Measurements from ENCODE around the gene ZNF70.

Gene ZNF70

DNA sequence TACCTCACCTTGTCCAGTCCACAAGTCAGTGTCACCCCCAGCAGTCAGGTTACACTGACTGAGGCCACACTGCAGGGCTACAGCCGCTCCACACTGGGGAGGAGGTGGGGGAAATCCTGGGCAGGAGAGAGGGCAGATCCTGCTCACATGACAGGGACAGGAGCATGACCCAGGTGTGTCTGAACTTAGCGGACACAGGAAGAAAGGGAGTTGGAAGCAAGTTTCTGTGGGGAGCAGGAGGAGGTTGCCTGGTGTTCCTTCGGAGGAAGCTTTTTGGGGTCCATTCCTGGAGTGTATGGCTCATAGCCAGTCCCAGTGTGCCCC, 27.6 kb upstream of the ZNF70 start:
- DNase-seq: no peak

DNA sequence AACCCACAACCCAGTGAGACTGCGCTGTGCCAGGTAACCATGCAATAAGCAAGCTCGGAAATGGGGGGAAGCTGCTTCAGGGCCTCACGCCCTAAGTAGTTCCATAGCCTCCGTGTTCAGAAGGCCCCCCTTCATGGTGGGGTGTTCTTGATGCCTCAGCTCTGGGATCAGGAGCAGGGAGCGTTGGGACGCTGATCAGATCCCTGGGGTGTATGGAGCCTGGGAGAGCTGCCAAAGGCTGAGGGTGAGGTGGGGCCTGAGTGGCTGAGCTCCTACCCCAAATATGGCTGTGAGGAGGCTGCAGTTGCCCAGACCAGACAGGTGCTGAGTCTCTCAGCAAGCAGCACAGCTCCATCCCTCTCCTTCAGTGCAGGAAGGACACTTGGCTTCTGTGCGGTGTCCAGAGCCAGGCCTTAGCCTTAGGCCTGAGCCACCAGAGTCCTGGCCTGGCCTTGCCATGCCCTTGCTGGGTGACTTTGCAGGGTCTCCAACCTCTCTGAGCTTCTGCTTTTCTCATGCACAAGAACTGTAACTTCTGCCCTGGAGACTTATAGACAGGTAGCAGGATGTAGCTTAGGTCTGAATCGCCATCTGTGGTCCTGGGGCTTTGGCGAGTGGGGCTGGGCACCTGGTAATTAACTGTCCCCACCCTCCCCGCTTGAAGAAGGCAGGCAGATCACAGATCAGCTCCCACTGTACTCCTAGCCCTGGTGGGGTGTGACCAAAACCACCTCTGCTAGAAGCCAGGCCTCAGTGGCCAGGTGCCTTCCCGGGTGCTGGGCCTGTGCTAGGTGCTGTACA, 27.1 kb upstream of the ZNF70 start:
- no peak for DNase-seq

DNA sequence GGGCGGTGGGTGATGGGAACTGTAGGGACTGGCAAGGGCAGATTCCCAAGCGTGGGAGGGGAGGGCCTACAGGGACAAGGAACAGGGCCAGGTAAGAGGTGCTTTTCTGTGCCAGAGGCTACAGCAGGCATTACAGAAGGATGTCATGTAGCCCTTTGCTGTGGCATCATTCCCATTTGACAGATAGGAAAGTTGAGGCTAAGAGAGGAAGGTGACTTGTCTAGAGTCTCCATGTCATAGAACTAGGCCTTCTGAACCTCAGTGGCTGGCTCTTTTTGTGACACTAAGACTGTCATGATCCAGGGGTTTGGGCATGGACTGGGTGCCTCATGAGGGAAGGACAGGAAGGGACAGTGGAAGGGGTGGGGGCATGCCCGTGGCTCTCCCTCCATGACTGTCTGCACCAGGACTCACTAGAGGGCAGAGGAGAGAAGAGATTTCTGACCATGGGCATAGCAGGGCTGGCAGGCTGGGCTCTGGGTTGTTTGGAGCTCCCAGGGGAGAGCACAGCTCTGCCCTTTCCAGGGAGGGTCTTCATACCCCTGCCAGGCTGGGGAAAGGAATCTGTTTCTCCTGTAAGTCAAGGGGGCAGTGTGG, 25.0 kb upstream of the ZNF70 start:
- no peak for DNase-seq

DNA sequence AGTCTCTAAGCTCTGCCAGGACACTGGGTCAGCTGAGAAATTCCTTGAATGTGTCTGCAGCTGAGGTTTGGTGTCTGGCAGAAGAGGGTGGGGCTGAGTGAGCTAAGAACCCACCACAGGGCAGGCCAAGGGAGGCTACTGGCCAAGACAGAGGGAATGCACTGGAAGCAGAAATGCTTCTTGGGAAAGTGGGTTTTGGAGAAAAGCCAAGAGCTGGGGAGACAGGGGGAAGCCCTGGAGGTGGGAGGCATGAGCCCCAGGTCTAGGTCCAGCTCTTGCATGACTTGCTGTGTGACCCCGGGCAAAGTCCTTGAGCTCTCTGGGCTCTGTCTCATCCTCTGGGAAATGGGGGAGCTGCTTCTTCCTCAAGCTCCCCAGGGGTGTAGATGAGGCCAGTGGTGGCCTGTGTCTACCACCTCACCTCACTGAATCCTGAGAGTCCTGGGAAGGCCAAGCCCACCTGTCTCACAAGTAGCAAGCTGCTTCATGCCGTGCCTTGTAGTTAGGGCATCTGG, 24.1 kb upstream of the ZNF70 start:
- no peak for DNase-seq

DNA sequence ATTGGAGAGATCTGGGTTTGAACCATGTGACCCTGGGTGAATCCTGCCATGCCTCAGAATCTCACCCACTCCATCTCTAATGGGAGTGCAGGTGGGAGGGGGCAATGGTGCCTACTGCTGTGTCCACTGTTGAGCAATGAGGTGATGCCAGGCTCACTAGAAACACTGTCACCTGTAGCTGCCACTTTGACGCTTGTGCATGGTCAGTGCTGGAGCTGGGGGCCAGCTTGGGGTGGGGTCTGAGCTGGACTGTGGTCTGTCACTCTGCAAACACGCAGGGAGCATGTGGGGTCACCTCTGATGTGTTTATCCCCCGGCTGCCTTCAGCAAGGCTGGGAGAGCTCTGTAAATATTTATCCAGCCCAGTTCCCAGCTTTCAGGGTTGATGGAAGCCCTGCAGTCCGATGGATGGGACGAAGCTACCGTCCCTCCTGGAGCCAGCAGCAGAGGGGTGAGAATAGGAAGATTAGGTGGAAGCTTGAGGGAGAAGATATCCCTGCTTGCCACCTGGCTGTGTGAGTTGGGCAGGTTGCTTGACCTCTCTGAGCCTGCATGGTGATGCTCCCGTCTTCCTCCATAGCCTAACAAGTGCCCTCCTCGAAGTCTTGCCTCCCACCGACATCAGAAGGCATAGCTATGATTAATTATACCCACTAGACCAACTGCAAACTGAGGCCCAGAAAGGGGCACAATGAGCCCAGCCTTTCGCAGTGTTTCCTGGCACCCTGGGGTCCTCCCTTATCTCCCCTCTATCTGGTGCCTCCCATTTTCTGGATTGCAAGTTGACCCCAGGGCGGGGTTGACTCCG, 23.4 kb upstream of the ZNF70 start:
- no peak for DNase-seq

DNA sequence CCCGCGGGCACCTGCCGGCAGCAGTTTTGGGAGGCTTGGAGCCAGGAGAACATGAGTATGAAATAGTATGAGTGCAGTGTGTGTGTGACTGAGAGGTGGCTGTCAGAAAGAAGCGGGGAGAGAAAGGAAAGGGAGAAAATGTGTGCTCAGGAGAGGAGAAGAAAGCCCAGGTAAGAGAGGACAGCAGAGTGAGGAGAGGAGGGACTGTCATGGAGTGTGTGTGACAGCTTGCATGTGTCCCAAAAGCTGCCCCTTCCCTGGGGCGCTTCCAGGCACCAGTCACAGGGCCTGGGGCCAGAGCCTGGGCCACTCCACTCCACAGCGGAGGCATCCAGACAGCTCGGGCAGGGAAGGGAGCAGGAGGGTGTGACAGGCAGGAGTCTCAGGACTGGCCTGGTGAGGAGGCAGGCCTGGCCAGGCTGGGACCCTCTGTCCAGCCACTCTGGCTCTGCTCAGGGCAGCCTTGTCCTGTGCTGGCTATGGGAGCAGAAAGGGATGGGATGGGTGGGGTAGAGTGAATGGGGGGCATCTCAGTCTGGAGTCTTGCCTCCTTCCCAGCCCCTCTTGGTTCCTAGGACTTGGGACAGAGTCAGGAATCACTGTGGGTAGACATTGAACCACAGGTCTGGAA, 22.7 kb upstream of the ZNF70 start:
- no peak for DNase-seq

DNA sequence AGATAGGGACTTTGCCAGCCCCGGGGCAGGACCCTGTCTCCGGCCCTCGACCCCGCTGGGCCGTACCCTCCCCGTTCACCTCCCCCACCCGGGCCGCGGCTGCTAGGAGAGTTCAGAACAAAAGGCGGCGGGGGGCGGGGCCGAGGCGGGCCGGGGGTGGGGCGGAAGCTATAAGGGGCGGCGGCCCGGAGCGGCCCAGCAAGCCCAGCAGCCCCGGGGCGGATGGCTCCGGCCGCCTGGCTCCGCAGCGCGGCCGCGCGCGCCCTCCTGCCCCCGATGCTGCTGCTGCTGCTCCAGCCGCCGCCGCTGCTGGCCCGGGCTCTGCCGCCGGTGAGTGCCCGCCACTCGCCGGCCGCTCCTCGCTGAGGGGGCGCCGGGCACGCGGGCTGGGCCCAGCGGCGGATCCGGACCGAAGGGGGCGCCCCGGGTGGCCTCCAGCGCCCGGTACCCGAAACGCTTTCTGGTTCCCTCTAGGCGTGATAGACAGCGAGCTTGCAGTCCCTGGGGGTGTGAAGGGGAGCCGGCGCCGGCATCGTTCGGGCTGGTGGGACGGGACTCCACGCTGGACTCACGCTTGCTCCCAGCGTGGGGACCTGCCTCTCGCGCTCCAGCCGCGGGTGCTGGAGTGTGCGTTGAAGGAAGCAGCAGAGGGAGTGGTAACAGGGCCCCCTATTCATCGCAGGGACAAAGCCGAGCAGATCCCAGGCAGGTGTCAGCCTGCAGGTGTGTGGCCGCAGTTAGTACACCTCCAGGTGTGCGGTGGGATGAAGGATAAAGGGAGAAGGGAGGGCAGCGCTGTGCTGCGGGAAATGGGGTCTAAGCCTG, 21.9 kb upstream of the ZNF70 start, which contains the start of gene MMP11:
MMP11 (plus strand) TSS at position 201 of the 825 bp plus-strand sequence; CDS start at position 223, 22 bp downstream.
- DNase-seq: peak; percentile 45

DNA sequence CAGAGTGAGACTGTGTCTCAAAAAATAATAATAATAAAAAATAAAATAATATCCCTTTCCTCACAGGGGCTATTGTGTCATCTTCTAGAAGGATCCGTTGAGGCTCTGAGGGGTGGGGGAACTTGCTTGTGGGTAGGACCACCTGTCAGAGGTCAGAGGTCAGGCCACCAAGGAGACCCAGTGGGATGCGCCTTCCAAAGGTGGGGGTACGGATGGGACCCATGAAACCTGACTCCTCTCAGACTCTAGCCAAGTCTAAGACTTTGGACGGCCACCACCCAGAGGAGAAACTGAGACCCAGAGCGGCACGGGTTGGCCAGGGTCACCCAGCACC, 21.4 kb upstream of the ZNF70 start:
- no peak for DNase-seq

DNA sequence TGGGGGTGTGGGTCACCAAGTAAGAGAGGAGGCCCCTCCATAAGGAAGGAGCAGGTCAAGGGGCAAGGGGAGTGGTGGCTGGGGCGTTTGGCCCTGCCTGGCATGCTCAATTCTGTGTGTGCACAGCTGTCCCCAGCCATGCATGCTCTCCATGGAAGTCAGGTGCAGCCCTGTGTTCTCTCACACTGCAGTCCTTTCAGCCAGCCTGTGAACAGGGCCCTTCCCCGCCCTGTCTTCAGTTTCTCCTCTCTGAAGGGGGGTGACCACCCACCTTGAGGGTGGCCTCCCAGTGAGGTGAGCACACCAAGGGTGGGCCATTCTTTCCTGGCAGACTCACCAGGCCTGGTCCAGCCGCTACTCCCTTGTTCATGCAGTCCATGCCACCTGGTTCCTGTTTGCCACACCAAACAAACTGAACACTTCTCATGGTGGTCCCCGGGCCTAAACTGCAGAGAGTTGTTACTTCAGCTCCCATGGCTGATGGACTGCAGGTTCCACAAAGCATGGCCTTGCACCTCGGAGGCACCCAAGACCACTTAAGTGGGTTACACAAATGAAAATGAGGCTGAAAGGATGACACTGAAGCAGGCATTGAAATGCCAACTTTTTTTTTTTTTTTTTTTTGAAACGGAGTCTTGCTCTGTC, 18.5 kb upstream of the ZNF70 start:
- no peak for DNase-seq

DNA sequence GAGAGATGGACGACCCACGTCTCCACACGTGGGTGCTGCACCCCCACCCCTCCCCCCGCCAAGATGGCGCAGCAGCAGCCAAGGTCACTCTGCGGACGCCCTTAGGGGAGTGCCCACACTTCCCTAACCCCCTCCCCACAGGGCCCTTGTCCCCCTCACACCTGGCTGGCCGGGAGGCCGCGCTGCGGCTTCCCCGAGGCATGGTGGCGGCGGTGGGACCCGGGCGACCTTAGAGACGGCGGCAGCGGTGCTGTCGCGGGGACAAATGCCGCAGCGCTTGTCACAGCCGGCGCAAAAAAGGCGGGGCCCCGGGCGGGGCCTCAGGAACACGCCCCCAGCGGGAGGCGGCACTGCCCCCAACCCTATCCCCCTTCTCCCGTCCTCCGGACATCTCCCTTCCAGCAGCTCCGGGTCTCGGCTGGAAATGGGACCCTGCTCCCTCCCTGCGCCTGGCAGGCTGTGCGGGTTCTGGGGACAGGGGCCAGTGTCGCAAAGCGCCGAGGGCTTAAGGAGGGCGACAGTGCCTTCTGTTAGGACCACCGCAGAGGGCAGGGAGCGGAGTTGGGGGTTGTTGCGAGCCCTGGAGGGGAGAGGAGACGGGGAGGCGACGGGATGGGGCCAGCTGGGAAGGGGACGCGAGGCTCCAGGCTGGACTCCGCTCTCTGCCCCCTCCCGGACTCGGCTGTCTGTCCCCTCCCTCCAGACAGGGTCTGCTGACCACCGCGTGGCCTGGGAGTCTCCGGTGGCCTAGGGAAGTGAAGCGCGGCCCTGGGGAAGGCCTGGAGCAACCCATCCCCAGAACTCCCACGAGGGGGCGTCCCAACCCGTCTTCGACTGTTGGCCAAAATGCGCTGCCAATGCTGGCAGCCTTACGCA, 17.0 kb upstream of the ZNF70 start, which contains the start of gene CHCHD10:
CHCHD10 (minus strand) TSS at position 300 of the 876 bp plus-strand sequence; CDS start at position 202, 98 bp downstream.
- DNase-seq: peak; percentile 93

DNA sequence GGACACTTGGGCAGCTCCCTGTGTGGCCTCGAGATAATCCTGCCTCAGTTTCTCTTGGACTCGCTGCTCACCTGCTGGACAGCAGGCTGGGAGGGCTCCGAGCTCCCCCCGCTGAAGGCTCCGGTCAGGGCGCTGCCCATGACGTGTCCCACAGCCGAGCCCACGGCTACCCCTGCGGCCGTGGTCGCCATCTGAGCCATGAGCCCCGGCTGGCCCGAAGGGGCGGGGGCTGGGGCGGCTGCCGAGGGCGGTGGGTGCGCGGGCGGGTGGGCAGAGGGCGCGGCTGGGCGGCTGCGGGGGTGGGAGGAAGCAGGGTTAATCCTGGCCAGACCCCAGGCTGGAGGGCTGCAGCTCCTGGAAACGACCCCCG, 16.4 kb upstream of the ZNF70 start:
- no peak for DNase-seq

DNA sequence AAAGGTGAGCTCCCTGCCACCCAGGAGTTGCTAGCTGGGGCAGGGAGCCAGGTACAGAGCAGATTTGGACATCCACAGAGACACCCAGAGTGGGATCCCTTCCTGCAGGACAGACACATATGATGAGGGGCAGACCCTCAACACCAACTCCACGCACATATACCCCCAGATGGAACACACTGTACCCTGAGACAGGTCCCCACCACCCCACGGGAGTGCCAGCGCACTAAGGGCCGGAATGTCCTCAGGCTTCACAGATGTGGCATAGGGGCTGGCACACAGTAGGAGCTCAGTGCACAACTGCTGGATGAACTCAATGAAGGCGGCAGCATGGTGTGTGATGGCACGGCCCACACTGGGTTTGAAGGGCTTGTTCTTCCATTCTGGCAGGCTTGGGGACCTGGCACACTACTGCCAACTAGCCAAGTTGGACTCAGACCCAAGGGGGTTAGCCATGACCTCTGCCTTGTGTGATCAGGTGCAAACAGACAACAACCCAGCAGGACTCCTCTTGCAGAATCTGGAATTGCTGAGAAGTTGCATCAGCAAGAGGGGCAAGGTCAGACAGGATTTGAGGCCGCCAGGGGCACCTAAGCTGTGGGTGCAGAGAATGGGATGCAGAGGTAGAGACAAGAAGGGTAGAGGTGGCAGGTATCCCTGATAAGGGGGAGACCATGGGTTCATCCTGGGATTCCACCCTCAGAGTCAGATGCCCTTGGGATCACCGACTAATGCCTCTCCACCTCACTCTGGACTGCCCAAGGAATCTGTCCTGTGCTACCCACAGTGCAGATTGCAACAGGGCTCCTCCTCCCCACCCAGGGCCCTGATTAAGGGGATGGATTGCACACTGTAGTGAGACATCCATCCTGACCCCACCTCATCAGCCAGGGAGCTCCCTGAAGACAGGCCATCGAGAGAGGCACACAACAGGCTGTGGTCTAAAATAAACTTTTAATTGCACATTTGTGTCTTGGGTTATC, 14.3 kb upstream of the ZNF70 start:
- no peak for DNase-seq

DNA sequence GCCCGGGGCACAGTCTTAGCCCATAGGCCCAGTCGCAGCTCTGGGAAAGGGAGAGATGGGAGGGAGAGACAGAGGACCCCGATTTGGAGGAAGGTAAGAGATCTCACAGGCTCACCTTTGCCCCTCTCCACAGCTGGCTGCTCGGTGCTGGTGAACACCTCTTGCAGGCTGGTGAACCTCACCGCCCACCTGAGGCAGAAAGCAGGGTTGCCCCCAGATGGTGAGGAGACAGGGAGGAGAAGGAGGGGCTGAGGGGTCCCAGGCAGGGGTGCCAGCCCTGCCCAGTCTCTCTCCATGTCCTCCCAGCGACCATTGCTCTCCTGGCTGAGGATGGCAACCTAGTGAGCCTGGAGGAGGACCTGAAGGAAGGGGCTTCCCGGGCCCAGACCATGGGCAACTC, 13.0 kb upstream of the ZNF70 start:
- no peak for DNase-seq

DNA sequence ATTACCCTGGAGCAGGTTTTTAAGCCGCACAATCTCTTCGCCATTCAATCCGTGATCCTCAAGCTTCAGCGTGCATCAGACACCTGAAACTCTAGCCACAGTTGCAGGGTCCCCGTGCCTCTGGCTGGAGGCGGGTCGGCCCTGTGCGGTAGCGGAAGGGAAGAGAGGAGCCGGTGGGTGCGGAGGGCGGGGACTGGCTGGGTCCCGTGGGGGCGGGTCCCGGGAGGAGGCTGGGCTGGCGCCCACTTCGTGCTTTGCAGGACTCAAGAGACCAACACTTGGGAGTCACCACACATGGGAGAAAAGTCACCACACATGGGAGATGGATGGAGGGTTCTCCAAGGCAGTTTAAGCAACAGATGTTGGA, 12.7 kb upstream of the ZNF70 start:
- DNase-seq: peak; percentile 16

DNA sequence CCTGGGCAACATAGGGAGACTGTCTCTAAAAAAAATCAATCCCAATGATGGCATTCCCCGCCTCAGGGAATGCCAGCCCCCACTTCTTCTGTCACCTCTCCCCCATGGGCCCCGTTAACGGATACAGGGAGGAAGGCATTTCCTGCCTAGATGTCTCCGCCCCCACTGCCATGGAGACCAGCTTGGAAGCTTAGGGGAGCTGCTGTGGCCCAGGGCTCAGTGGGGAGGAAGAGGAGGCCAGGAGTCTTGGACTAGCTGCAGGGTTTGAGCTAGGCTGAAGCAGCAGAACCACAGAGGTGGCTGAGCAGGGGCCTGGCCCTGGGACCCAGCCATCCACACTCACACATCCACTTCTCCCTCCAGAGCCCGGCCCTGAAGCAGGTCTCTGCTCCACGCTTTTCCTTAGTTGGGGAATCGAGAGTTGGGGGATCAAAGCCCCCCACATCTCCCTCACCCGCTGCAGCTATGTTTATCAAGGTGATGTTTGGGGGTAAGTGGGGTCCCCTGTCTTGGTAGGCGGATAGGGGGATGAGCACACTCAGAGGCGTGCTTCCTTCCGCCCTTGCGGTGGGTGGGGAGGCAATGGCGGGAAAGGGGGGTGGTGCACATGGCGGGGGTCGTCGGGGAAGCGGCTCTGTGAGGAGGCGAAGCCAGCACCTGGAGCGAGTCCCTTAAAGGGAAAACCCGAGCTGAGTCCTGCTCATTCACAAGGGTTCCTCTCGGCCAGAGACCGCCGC, 12.1 kb upstream of the ZNF70 start, which contains the start of gene C22orf15:
C22orf15 (plus strand) TSS at position 149 of the 737 bp plus-strand sequence; CDS start at position 466, 317 bp downstream.
- no peak for DNase-seq

DNA sequence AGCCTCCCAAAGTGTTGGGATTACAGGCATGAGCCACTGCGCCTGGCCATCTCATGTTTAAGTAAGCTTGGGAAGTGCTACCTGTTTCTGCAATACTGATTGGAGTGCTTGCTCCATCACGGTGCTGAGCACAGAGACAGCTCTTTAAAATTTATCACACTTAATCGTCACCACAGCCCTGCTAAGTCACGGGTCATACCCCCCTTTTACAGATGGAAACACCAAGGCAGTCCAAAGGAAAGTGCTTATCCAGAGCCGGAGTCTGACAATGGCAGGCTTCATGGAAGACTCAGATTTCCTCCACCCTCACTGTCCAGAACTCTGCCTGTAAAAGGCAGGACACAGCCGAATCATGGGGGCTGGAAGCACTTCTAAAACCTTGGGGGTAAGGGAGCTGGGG, 9.1 kb upstream of the ZNF70 start:
- no peak for DNase-seq

DNA sequence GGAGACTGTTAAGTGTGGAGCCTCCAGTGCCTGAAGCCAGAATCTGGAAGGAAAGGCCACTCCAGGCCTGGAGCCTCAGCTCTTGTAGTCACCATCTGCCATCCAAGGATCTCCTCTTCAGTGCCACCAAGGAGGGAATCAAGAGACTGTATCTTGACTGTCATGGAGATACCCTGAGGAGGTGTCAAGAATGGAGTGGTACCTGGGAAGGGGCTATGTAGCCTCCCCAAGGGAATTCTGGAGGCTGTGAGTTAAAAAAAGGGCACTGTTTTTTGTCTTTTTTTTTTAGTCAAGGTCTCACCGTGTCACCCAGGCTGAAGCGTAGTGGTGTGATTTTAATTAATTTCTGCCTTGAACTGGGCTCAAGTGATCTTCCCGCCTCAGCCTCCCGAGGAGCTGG, 8.7 kb upstream of the ZNF70 start:
- DNase-seq: no peak

DNA sequence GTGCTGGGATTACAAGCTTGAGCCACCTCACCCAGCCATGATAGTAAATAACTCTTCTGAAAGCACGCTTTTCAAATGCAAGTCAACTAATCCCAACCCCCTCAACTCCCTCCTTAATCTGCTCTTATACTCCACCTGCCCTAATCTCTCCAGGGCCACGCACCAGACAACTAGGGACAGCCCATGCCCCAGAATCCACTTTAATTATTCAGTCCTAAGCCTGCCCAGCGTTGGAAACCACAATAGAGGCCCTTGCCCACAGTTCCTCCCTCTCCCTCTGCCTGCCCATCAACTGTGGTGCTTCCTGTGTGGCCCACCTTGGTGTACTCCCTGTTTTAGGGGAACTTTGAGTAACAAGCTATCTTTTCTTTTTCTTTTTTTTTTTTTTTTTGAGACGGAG, 6.0 kb upstream of the ZNF70 start:
- no peak for DNase-seq

DNA sequence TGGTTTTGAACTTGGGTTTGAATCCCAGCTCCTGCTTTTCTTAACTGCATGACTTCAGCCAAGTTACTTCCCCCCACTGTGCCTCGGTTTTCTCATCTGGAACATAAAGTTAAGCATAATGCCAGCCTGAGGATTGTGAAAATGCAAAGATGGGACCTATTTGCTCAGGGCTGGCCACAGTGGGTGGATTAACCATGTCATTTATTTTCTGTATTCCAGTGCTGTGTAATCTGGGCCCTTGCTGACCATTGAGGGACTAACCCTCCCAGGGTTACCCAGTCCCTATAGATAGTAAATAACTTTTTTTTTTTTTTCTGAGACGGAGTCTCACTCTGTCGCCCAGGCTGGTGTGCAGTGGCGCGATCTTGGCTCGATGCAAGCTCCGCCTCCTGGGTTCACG, 4.8 kb upstream of the ZNF70 start:
- no peak for DNase-seq

All from suppressor macrophage treated with lipopolysaccharide for 4 hours (primary cell).